Ovary (tissue), 3 donors: Measurements from ENCODE around the gene ELFN1.

Experiments
- EP300 ChIP-seq: sonication (generic); formaldehyde crosslinking; IDR thresholded peaks from one replicate; pipeline ENCODE4 v1.6.1; 2017; ENCODE audit warnings: antibody characterized with exemption
- POLR2A ChIP-seq: fragments of 450-650 bp; IDR thresholded peaks from one replicate; pipeline ENCODE4 v1.6.1; 2017; ENCODE audit warnings: antibody characterized with exemption, mild to moderate bottlenecking, moderate library complexity
- TF ChIP-seq, protein P1 (sequence below), 3 donors: fragments of 450-650 bp in 2 of 3; fragments of 200-600 bp in 1 of 3; IDR thresholded peaks; one replicate each; pipeline versions ENCODE4 v1.5.1 to v1.8.0; 2016 to 2022; ENCODE audit warnings: antibody characterized with exemption in 3 of 3, mild to moderate bottlenecking in 1 of 3
- donor health status: DM: no; HTN: no; CAD: no.

DNA sequence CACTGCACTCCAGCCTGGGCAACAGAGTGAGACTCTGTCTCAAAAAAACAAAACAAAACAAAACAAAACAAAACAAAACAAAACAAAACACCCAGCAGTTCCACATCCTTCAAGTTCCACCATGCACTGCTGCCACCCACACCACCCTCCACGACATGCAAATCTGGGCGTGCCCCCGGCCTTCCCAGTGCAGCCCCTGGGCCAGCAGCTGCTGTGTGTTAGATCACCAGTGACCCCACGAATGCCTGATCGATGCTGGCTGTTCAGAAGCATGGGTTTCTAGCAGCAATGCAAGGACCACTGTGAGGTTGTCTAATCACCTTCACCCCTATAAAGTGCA lies 36.3 kb downstream of the ELFN1 start:
- TF ChIP-seq, protein P1, sequence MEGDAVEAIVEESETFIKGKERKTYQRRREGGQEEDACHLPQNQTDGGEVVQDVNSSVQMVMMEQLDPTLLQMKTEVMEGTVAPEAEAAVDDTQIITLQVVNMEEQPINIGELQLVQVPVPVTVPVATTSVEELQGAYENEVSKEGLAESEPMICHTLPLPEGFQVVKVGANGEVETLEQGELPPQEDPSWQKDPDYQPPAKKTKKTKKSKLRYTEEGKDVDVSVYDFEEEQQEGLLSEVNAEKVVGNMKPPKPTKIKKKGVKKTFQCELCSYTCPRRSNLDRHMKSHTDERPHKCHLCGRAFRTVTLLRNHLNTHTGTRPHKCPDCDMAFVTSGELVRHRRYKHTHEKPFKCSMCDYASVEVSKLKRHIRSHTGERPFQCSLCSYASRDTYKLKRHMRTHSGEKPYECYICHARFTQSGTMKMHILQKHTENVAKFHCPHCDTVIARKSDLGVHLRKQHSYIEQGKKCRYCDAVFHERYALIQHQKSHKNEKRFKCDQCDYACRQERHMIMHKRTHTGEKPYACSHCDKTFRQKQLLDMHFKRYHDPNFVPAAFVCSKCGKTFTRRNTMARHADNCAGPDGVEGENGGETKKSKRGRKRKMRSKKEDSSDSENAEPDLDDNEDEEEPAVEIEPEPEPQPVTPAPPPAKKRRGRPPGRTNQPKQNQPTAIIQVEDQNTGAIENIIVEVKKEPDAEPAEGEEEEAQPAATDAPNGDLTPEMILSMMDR (IDR thresholded peaks at IDR 0.05), result no peak
- TF ChIP-seq POLR2A (no peak), EP300 (no peak)
